ENCODE measurements around the gene FRMD8. TPM values are rescaled to one million over a fixed set of nuclear protein-coding genes. Genes with fewer than 3 reads are reported as not detected.

FRMD8 gene
- total and polyA plus RNA-seq, 2 of the 4 experiments (the other 2 are of a cell fraction): 11.3 to 19.8 TPM

- DNase-seq (no peak), ATAC-seq (ENCODE audit: low read depth) (no peak)
- Histone ChIP-seq H3K9ac (ENCODE audit: low read depth, low read length) (no peak overlapping the region), H4K91ac (ENCODE audit: insufficient read depth, low read depth, low read length) (no peak overlapping the region), H2AK5ac (ENCODE audit: low read depth, low read length) (no peak overlapping the region), H3K9me3 (ENCODE audit: control insufficient read depth, insufficient read depth, low read length) (no peaks in the 10 kb centered on the region), H3K56ac (ENCODE audit: extremely low read depth, insufficient read depth, low read length) (no peak overlapping the region), H3K4ac (ENCODE audit: low read depth, low read length) (no peak overlapping the region), H3K9me1 (ENCODE audit: insufficient read depth, low read length) (no peaks in the 10 kb centered on the region; the same call in 1 of the 2 replicates), H2AFZ (replicated peaks; ENCODE audit: low read length, poor library complexity) (no peak overlapping the region), H2AK9ac (replicated peaks; ENCODE audit: low read depth, low read length, poor library complexity) (no peak overlapping the region), H3K4me3 (ENCODE audit: insufficient read depth, low read depth, low read length) (no peak overlapping the region), H2BK15ac (ENCODE audit: low read depth, low read length) (no peak overlapping the region), H2BK20ac (ENCODE audit: low read depth, low read length) (no peak overlapping the region), H3K27me3 (ENCODE audit: control insufficient read depth, insufficient read depth, low read length) (peaks cover 1% of the 10 kb centered on the region), H3K14ac (replicated peaks; ENCODE audit: low read depth, low read length) (no peak overlapping the region), H3K79me1 (ENCODE audit: low read depth in 1 of 2, low read length in 2 of 2) (peaks cover 0 to 6% of the 10 kb centered on the region in 2 experiments; a peak in 1 of 4 replicates), H3K36me3 (ENCODE audit: control insufficient read depth, insufficient read depth, low read length) (no peaks in the 10 kb centered on the region), H3K23ac (ENCODE audit: low read depth, low read length) (no peak overlapping the region), H3K27ac (ENCODE audit: insufficient read depth, low read length) (no peak overlapping the region), H2BK5ac (ENCODE audit: low read depth, low read length, poor library complexity, severe bottlenecking) (no peak overlapping the region), H3K4me2 (ENCODE audit: low read depth, low read length) (no peak overlapping the region), H3K4me1 (ENCODE audit: control insufficient read depth, insufficient read depth, low read length) (no peaks in the 10 kb centered on the region; the same call in 1 of the 2 replicates), H4K5ac (ENCODE audit: low read depth, low read length) (no peak overlapping the region), H4K20me1 (ENCODE audit: insufficient read depth, low read length) (no peaks in the 10 kb centered on the region), H2BK120ac (ENCODE audit: low read depth, low read length) (no peak overlapping the region), H3K18ac (ENCODE audit: low read depth, low read length) (no peak overlapping the region), H4K8ac (ENCODE audit: low read depth in 2 of 2, low read length in 2 of 2) (no peak overlapping the region)
- TF ChIP-seq, protein P1, sequence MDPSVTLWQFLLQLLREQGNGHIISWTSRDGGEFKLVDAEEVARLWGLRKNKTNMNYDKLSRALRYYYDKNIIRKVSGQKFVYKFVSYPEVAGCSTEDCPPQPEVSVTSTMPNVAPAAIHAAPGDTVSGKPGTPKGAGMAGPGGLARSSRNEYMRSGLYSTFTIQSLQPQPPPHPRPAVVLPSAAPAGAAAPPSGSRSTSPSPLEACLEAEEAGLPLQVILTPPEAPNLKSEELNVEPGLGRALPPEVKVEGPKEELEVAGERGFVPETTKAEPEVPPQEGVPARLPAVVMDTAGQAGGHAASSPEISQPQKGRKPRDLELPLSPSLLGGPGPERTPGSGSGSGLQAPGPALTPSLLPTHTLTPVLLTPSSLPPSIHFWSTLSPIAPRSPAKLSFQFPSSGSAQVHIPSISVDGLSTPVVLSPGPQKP (IDR thresholded peaks at IDR 0.05; ENCODE audit: borderline replicate concordance, low read depth, low read length): no peak
- no peak for TF ChIP-seq CHD1 (IDR thresholded peaks at IDR 0.05; ENCODE audit: low read depth, low read length)
- TF ChIP-seq MAZ (IDR thresholded peaks at IDR 0.05; ENCODE audit: borderline replicate concordance, low read depth, low read length): no peak
- TF ChIP-seq CEBPB (IDR thresholded peaks at IDR 0.05; ENCODE audit: low read depth, low read length): no peak
- TF ChIP-seq NFE2L2 (IDR thresholded peaks at IDR 0.05; ENCODE audit: low read depth, low read length): no peak
- no peak for TF ChIP-seq MAFK (IDR thresholded peaks at IDR 0.05; ENCODE audit: low read depth, low read length)
- TF ChIP-seq FOS (IDR thresholded peaks at IDR 0.05; ENCODE audit: low read depth, low read length): no peak
- no peak for TF ChIP-seq CTCF (conservative IDR thresholded peaks at IDR 0.05; ENCODE audit: low read depth, low read length)
- no peak for TF ChIP-seq RFX5 (IDR thresholded peaks at IDR 0.05; ENCODE audit: low read depth, low read length)
- TF ChIP-seq RAD21 (IDR thresholded peaks at IDR 0.05; ENCODE audit: low read length): no peak
- TF ChIP-seq RCOR1 (IDR thresholded peaks at IDR 0.05; ENCODE audit: insufficient replicate concordance, low read length): no peak
- TF ChIP-seq SMC3 (IDR thresholded peaks at IDR 0.05; ENCODE audit: low read depth, low read length): no peak
- no peak for TF ChIP-seq BHLHE40 (IDR thresholded peaks at IDR 0.05; ENCODE audit: low read depth, low read length)
- TF ChIP-seq USF2 (IDR thresholded peaks at IDR 0.05; ENCODE audit: low read depth, low read length): no peak
- TF ChIP-seq MXI1 (IDR thresholded peaks at IDR 0.05; ENCODE audit: borderline replicate concordance, low read depth, low read length): no peak
- TF ChIP-seq POLR2A (IDR thresholded peaks at IDR 0.05; ENCODE audit: low read depth, low read length): no peak
- intact Hi-C loops (cut with micrococcal nuclease) (no loop called here), in situ Hi-C loops (cut with MboI; ENCODE audit: low sequenced_read_pairs) (no loop called here), dilution Hi-C loops (cut with HindIII; ENCODE audit: low sequenced_read_pairs, unreplicated experiment) (no loop called here)
- WGBS, 2 experiments (ENCODE audit: extremely low coverage in 2 of 2, insufficient read length in 1 of 2): no CpG with 5 or more reads among the region's 6 CpGs
- POLR2A ChIA-PET (ENCODE audit: unreplicated experiment): no interaction called here
- no TSS peak for BruUV-seq (replicated peaks)
- CTCF ChIA-PET: no interaction called here
Observed at GRCh38 chr11:65362966-65363365, 23.5 kb upstream of the FRMD8 start.

Measured in IMR-90 (cell line).